HG03135 (cell line): Measurements from ENCODE around the gene COLEC11.
"Not testable (repeated sequence)": the region's sequence is repeated elsewhere in the genome, so short reads cannot be mapped to it uniquely, and the experiment has no call there.

ENCODE experiments used
- ATAC-seq: cut with Tn5 transposase; IDR thresholded peaks from one replicate; pipeline ENCODE4 v1.9.1; 2021; ENCODE audit warnings: mild to moderate bottlenecking, moderate library complexity; ENCODE audit not compliant: unreplicated experiment

COLEC11 gene

GRCh38 chr2:3594493-3595281 lies at the start of gene COLEC11:
COLEC11 (plus strand) TSS chr2:3595112; CDS start chr2:3604341, 9,229 bp downstream.
- ATAC-seq = no peak

GRCh38 chr2:3545788-3546478 lies 49.0 kb upstream of the COLEC11 start:
- no peak for ATAC-seq

- no peak for ATAC-seq
Measured at GRCh38 chr2:3547915-3548314, 47.0 kb upstream of the COLEC11 start.

GRCh38 chr2:3553946-3554345 lies 41.0 kb upstream of the COLEC11 start:
- ATAC-seq = no peak

GRCh38 chr2:3557639-3558204 lies 37.2 kb upstream of the COLEC11 start:
- peak; percentile 31 for ATAC-seq

- ATAC-seq = peak; percentile 98
Measured at GRCh38 chr2:3558205-3559014, 36.5 kb upstream of the COLEC11 start, which contains the start of gene RNASEH1. RNASEH1 (minus strand) TSS chr2:3558333; CDS start chr2:3558260, 73 bp downstream.

- ATAC-seq = peak; percentile 40
Measured at GRCh38 chr2:3563521-3563976, 31.4 kb upstream of the COLEC11 start.

- ATAC-seq = no peak
Measured at GRCh38 chr2:3565117-3565516, 29.8 kb upstream of the COLEC11 start.

- ATAC-seq = no peak
Measured at GRCh38 chr2:3566806-3567205, 28.1 kb upstream of the COLEC11 start.

GRCh38 chr2:3569656-3570055 lies 25.3 kb upstream of the COLEC11 start:
- not testable (repeated sequence) for ATAC-seq

- ATAC-seq = no peak
Measured at GRCh38 chr2:3571284-3571683, 23.6 kb upstream of the COLEC11 start.

GRCh38 chr2:3572620-3573019 lies 22.3 kb upstream of the COLEC11 start:
- no peak for ATAC-seq

- no peak for ATAC-seq
Measured at GRCh38 chr2:3574155-3574554, 20.8 kb upstream of the COLEC11 start.

- peak; percentile 29 for ATAC-seq
Measured at GRCh38 chr2:3575534-3576262, 19.2 kb upstream of the COLEC11 start.

GRCh38 chr2:3576263-3576630 lies 18.7 kb upstream of the COLEC11 start:
- ATAC-seq = not testable (repeated sequence)

GRCh38 chr2:3578987-3579386 lies 15.9 kb upstream of the COLEC11 start:
- no peak for ATAC-seq

- no peak for ATAC-seq
Measured at GRCh38 chr2:3580449-3580848, 14.5 kb upstream of the COLEC11 start.

- ATAC-seq = no peak
Measured at GRCh38 chr2:3581367-3582262, 13.3 kb upstream of the COLEC11 start.

GRCh38 chr2:3584076-3584475 lies 10.8 kb upstream of the COLEC11 start:
- ATAC-seq = no peak
